HG02943 (cell line): ENCODE results near the gene NOD1.
"Not testable (repeated sequence)": the region's sequence is repeated elsewhere in the genome, so short reads cannot be mapped to it uniquely, and the experiment has no call there.

Source experiments
- ATAC-seq: cut with Tn5 transposase; IDR thresholded peaks from one replicate; pipeline ENCODE4 v1.9.1; 2021; ENCODE audit warnings: mild to moderate bottlenecking, low read depth, moderate library complexity; ENCODE audit not compliant: unreplicated experiment

The NOD1 gene

GRCh38 chr7:30505174-30505697, 26.7 kb upstream of the NOD1 start:
- ATAC-seq = no peak

DNA sequence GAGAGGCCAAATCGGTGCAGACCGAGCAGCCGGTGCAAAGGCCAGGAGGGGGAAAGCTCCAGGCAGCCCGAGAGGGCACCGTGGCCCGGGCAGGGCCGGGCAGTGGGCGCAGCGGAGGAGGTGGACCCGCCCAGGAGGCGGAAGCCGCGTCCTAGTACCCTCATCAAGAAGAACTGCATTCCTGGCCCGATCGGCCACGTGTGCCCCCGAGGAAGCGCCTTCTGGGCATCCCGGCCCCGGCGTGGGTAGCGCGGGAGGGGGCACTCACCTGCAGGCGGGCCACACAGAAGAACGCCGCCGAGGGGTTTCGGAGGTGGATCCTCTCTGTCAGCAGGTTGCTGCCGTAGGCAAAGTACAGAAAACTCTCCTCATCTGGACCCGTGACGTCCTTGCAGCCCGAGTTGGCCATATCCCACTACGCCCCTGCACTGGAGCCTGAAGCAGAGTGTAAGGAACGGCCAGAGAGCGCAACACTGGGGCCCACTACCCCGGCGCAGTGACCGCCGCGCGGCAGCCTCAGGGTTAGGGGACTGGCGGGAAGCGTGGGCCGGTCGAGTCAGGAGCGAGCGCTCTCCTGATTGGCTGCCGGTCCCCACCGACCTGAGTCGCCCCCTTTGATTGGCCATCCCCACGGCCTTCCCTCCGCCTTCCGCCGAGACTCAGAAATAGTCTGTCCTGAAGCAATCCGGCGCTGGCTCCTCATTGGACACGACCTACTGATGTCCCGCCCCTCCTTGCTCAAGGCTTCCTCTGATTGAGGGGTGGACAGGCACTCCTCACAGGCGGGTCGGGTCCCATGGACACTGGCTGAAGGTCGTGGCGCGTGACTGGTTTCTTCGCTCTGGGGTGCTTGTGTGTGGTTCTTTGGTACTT, 26.0 kb upstream of the NOD1 start, which contains the start of gene GGCT:
GGCT (minus strand) TSS at position 529 of the 873 bp plus-strand sequence; CDS start at position 409, 120 bp downstream.
- peak; percentile 99 for ATAC-seq

DNA sequence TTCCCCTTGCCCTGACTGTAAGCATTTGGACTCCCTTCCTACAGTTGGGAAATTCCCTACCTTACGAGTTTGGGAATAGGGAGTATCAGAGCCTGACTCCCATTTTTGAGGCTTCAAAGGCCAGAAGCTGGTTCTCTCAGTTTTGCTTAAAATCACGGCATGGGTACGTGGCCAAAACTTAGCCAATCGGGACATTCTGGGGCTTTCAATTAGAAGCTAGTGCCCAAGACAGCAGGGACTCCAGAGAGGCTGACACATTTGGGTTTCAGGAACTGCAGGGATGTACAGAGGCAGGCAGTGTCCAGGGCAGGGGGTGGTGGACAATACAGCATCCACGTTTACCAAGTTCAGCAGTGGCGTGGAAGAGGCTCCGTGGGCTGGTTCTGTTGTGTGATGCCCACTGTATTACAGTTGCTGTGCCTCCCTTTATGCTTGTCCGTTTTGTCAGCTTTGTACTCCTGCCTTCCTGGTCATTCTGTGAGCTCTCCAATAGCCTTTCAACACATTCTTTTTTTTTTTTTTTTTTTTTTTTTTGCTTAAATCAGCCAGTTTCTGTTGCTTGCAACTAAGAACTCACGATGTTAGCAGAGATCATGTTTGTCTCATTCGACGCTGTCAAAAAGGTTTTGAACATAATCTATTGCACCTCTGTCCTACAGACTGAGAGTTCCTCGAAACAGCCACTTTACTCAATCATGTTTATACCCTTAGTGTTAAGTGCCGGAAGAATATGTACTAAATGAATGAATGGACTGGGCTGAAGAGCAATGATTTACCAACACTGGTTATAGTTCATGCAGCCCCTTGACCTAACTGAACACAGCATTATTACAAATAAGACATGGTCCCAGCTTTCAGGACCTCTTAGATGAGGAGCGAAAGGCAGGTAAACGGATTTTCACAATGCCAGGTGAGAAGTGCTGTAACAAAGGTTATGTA, 25.0 kb upstream of the NOD1 start:
- ATAC-seq = no peak

GRCh38 chr7:30502470-30503251, 24.1 kb upstream of the NOD1 start:
- ATAC-seq = no peak

- ATAC-seq = no peak
Observed at GRCh38 chr7:30501264-30501663, 22.7 kb upstream of the NOD1 start.

- ATAC-seq = no peak
Observed at GRCh38 chr7:30493228-30493627, 14.6 kb upstream of the NOD1 start.

- ATAC-seq = no peak
Observed at GRCh38 chr7:30491417-30491816, 12.8 kb upstream of the NOD1 start.

- no peak for ATAC-seq
Observed at GRCh38 chr7:30487371-30487770, 8.8 kb upstream of the NOD1 start.

- ATAC-seq = no peak
Observed at GRCh38 chr7:30485667-30486066, 7.1 kb upstream of the NOD1 start.

- not testable (repeated sequence) for ATAC-seq
Observed at GRCh38 chr7:30481416-30481815, 2.8 kb upstream of the NOD1 start.

- no peak for ATAC-seq
Observed at GRCh38 chr7:30479202-30480120, 877 bp upstream of the NOD1 start.

DNA sequence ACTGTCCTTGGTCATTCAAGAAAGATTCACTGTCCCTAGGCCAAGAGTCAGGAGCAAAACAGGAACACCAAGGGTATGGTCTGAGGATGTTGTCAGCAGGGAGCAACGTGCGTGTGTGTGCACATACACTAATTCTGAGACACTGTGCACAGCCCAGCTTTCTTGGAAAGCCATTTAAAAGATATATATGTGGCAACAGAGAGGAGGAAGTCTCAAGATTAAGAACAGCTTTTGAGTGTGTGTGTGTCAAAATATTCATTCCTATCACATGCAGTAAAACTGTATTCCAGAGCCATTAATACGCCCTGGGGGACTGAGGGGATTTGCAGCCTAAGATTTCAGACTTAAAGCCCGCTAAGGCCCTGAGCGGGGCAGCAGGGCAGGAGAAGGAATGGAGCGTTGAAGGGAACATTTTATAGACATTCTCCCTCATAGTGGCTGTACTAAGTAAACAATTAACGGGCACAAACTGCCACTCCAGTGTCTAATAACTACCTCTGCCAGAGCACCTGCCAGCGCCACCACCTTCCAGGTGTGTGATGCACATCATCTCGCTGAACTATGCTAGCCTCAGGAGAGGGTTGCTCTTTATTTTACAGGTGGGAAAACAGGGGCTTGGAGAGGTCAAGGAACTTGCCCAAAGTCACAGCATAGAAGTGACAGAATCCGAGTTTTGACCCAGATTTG, 2.0 kb downstream of the NOD1 start:
- ATAC-seq = no peak

- ATAC-seq = no peak
Observed at GRCh38 chr7:30475580-30475979, 3.0 kb downstream of the NOD1 start.

- ATAC-seq = no peak
Observed at GRCh38 chr7:30474893-30475292, 3.7 kb downstream of the NOD1 start.

GRCh38 chr7:30474485-30474884, 4.1 kb downstream of the NOD1 start:
- no peak for ATAC-seq

DNA sequence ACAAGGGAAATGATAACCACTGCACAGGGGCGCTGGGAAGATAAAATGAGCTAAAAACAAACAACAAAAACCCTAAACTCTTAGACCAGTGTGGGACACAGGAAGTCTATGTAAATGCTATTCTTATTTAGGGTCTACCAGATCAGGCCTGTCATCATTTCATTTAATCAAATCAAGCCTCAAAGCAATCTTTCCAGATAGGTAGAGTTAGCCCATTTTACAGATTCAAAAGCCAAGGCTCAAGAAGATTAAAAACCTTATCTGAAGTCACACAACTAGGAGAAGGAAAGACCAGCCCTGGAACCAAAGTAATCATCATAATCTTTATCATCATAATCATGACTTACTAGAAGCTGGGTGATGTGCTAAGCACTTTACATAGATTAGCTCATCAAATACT, 4.7 kb downstream of the NOD1 start:
- ATAC-seq = no peak

GRCh38 chr7:30472784-30473775, 5.5 kb downstream of the NOD1 start:
- no peak for ATAC-seq
